Activated CD4-positive, alpha-beta T cell treated with anti-CD3 and anti-CD28 coated beads for 24 hours (primary cell): Measurements from ENCODE around the gene GKN2.
A peak's percentile ranks its signal among the peaks of the same experiment; 100 is the strongest.
"Not testable (repeated sequence)": the region's sequence is repeated elsewhere in the genome, so short reads cannot be mapped to it uniquely, and the experiment has no call there.

Experiments used
- DNase-seq, 2 donors: peaks; one replicate each; pipeline ENCODE4 v3.0.0-alpha.2; 2020; ENCODE audit warnings: low read depth in 2 of 2

Gene GKN2

DNA sequence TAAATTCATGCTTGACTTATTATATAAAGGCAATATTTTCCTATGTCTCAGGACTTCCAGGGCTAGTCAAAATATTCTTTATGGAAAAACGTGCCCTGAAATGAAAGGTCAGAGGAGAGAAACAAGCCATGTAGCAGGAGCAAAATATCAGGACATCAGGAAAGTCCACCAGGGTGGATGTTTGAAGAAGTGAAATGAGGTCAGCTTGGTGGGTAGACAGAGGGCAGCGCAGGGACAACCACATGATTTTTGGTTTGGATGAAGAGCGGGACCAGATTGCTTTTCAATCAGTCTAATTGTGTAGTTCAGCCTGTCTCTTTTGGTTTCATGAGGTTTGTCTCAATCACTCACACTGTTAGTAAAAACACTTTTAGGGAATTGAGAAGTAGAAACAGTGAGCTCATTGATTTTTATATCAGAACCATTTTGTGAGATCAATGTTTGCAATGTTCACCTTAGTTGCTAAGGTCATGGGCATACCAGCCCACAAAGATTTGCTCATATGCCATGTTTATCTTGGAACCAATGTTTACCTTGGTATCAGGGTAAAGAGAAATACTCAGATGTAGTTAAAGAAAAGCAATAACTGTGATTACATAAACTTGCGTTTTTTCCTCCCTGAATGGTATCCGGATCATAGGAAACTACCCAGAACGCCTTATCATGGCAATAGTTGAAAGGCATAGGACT, 32.1 kb downstream of the GKN2 start:
- no peak for DNase-seq

DNA sequence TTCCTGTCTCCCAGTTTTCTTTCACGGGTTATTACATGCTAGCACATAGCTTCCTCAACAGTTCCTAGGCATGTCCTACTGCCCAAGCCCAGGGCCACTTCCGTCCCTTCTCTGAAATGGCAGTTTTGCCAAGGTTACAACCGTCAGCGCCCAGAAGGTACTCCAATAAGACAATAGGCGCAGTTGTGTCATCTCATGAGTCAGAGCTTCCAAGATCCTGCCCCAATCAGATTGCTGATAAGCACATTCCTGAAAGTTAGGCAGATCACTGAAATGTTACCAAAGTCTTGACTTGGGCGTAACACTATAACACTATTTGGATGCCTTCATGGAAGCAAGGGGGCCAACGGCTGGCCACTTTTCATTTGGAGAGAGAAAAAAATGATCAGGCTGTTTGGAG, 34.2 kb downstream of the GKN2 start:
- DNase-seq = no peak

DNA sequence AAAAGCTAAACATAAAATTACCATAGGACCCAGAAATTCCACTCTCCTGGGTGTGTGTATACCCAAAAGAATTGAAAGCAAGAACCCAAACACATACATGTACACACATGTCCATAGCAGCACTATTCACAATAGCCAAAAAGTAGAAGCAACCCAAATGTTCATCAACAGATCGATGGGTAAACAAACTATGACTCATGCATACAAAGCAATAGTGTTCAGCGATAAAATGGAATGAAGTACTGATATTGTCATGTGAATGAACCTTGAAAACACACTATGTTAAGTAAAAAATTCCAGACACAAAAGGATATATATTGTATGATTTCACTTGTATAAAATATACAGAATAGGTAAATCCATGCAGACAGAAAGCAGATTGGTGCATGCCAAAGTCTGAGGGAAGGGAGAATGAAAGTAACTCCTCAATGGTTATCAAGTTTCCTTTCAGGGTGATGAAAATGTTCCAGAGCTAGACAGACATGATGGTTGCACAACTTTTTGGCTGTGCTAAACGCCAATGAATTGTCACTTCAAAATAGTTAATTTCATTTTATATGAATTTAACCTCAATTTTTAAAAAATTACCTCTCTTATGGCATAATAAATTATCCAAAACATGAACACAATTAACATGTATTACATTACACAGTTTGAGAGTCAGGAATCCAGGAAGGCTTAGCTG, 35.5 kb downstream of the GKN2 start:
- no peak for DNase-seq

DNA sequence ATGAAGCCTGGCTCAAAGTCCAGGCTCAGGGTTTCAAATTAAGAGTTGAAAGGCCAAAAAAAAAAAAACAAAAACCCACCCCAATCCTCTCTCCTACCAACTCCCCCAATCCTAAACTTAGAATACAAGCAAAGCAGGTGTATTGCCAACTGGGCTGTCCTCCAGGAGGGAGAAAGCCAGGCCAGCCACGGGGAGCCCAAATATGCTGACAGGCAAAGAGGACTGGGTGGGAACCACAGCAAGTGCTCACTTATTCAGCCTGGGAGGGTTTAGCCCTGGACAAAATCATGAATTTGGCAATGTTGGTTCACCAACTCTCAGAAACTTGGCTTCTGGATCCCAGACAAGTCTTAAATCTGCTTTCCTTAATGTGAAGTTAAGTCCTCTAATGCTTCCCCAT, 36.5 kb downstream of the GKN2 start:
- no peak for DNase-seq

DNA sequence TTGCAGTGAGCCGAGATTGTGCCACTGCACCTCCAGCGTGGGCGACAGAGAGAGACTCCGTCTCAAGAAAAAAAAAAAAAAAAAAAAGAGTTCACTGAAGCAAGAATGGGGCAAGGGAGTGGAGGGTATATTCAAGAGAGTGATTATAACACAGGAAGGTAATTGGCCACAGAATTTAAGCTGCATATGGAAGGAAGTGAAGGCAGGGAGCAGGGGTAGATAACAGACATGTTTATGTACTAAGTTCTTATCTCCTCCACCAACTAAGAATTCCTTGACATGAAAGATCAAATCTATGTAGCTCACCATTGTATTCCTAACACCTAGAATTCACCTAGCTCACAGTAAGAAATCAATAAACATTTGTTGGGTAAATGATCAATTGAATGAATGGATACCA, 37.3 kb downstream of the GKN2 start:
- DNase-seq = no peak

GRCh38 chr2:68913359-68913758, 39.3 kb downstream of the GKN2 start:
- DNase-seq = no peak

- DNase-seq = no peak
Observed at GRCh38 chr2:68912732-68913131, 40.0 kb downstream of the GKN2 start.

DNA sequence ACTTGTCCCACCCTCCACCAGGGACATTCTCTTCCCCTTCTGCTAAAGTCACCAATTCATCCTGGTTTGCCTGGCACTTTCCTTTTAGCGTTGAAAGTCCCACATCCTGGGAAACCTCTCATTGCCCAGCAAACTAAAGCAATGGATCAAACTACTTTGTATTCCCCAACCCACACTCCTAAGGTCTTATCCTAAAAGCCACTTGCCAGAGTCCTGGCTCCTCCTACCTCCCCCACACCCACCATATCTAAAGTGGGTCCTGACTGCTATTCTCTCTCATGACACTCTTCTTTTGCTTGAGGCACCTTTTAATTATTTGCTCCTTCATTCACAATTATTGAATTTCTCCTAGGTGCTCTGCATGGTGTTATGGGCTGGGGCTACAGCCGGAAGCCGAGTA, 40.6 kb downstream of the GKN2 start:
- no peak for DNase-seq

DNA sequence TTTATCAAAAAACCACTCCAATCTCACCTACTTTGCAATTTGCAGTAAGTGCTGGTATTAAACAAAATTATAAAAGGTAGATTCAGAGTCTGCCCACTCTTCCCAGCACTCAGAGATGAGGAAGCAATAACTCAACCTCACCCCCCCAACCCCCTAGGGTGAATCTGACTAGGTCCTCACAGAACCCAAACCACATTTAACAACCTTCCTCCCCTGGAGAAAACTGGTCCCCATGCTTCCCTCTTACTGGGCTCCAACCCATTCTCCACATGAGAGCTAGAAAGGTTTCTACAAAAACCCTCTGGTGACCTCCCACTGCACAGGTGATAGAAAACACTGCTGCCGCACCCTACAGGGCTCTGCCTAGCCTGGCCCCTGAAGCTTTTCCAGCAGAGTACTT, 41.0 kb downstream of the GKN2 start:
- DNase-seq = no peak

- DNase-seq = no peak
Observed at GRCh38 chr2:68911246-68911645, 41.4 kb downstream of the GKN2 start.

DNA sequence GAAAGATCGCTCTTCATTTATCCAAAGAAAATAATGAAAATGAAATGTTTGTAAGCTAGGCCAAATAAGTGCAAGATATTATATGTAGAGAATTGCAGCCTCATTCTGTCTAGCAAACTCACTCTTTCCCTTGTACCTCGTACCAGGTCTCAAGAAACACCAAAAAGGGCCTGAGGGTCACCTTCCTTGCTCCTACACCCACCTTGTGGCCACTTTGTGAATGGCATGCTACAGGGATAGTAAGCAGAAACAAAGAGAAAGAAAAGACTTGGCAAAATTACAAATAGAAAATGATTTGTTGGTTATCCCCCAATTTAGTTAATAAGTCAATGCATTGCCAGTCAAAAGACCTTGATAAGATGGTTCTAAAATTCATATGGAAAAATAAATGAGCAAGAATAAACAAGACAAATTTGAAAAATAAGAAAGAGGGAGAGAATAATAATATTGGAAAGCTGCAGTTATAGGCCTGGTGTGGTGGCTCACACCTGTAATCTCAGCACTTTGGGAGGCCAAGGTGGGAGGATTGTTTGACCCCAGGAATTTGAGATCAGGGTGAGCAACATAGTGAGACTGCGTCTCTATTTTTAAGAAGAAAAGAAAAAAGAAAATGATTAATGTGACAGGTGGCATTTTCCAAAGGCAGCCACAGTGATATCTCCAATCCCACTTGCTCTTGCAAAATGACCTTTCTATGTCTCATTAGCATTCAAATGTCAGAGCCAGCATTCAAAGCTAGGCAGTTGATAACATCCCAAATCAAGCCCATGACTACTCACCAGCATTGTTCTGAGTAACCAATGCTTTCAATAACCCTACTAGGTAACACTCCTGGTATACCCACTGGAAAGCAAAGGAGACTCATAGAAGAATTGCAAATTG, 42.7 kb downstream of the GKN2 start:
- peak; percentile 67 to 70 for DNase-seq

DNA sequence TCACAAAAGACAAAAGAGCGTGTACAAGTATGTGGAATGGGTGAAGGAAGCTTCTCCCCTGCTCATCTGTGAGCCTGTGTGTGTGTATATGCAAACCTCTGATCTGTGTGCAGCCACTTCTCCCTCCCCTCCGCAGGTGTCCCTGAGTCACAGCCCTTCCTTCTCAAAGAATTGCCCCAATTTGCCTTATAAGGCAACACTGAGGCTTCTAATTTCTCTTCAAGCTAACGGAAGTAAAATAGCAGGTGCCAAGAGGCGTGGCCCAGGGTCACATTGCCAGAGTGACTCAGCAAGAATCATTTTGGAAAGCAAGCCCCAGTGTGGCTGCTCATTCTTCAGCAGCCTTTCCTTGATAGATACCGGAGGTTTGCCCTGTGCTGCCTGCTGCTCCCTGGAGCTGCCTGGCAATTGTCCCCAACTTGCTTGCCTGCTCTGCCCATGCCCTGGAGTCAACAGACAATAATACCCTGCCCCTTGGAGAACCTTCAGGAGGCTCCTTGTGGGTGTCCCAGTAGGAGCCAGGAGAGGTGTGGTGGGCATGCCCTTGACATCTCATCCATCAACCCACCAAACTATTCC, 44.2 kb downstream of the GKN2 start:
- peak; percentile 63 to 74 for DNase-seq

DNA sequence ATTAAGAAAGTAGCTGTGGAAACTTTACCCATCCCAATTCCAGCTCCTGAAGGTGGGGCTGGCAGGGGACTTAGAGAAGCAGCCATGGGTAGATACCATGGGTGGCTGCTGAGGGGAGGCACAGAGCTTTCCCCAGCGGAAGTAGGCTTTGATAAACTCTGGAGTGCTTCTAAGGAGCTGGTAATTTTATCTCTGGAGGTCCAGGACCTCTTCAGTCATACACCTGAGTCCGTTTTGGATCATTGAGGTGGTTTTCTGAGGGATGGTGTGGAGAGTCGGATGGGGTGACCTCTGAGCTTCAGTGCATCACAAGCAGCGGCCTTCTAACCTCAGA, 44.8 kb downstream of the GKN2 start:
- DNase-seq = no peak

- no peak for DNase-seq
Observed at GRCh38 chr2:68907232-68907919, 45.3 kb downstream of the GKN2 start.

DNA sequence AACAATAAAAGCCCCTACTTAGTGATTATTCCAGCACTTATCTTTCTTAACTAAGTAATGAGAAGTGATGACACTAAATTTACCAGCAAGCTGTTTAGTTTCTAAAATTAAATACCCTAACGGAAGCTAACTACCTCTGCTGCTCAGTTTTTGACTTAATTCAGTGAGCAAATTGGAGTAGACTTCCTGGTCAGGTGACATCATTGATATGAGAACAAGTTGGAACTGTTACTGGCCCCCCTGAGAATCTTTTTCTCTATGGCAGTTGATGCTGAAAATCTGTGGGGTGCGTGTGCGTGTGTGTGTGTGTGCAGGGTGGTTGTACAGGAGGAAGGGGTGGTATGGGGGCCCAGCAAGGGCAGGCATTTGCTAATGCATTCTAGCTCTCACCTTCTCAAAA, 46.0 kb downstream of the GKN2 start:
- no peak for DNase-seq

DNA sequence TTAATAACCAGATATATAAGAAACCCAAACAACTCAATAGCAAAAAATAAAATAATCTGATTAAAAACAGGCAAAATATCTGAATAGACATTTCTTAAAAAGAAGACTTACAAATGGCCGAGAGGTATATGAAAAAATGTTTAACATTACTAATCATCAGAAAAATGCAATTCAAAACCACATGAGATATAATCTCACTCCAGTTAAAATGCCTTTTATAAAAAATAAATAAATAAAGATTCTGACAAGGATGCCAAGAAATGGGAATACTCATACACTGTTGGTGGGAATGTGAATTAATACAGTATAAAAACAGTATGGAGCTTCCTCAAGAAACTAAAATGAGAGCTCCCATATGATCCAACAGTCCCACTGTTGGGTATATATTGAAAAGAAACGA, 47.6 kb downstream of the GKN2 start:
- no peak for DNase-seq

GRCh38 chr2:68901561-68901960, 51.1 kb downstream of the GKN2 start:
- no peak for DNase-seq

GRCh38 chr2:68901199-68901514, 51.5 kb downstream of the GKN2 start:
- no peak for DNase-seq

DNA sequence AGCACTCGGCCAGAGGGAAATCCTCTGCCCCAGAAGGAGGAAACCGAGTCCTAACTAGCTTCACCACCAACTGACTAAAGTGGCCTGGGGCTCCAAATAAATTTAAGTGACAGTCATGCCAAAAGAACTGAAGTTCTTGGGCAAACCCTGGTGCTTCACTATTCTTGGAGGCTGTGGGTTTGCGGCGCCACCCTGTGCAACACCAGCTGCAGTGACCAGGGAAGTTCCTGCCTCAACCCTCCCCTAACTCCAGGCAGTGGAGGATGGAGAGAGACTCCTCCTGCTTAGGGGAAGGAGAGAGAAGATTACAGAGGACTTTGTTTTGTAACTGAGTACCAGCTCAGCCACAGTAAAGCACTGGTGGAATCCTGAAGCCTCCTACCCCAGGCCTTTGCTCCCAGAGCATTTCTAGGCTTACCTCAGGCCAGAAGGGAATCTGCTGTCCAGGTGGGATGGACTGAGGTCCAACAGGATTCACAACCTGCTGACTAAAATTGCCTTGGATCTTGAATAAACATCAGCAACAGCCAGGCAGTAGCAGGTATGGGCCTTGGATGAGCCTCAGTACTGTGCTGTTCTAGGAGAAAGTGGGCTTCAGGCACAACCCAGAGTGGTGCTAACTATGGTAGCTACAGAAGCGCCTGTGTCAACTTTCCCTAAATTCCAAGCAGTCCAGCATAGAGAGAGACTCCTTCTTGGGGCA, 52.0 kb downstream of the GKN2 start:
- DNase-seq = no peak

DNA sequence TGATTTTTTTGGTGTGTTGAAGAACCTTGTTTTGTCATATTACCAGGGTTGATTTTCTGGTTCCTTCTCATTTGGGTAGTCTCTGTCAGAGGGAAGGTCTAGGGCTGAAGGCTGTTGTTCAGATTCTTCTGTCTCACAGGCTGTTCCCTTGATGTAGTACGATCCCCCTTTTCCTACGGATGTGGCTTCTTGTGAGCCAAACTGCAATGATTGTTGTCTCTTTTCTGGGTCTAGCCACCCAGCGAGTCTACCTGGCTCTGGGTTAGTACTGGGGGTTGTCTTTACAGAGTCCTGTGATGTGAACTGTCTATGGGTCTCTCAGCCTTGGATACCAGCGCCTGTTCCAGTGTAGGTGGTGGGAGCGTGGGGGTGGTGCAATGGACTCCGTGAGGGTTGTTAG, 56.7 kb downstream of the GKN2 start:
- not testable (repeated sequence) for DNase-seq
